Fibroblast of villous mesenchyme (primary cell): ENCODE data around the gene RET. TPM values are rescaled to one million over a fixed set of nuclear protein-coding genes. Genes with fewer than 3 reads are reported as not detected.

Experiments
- DNase-seq: peaks from one replicate; pipeline ENCODE4 v3.0.0-alpha.2; 2010; ENCODE audit warnings: low read depth
- H3K4me3 ChIP-seq: 2 replicates; pipeline ENCODE4 v1.5.1; 2011; ENCODE audit warnings: low read depth, mild to moderate bottlenecking, low read length
- total RNA-seq: library from RNA; depleted of rRNA; stranded (reverse); fragments of >200 nt; gene quantifications from 2 replicates; pipeline ENCODE4 v1.2.3, GENCODE V29; 2012
- TF ChIP-seq, protein P1 (sequence below): IDR thresholded peaks from 2 replicates; pipeline ENCODE4 v1.5.1; 2012; ENCODE audit warnings: low read depth, mild to moderate bottlenecking, low read length; ENCODE audit not compliant: insufficient read depth

The RET gene
- total RNA-seq, 1 donor, result 0.43 TPM

DNA sequence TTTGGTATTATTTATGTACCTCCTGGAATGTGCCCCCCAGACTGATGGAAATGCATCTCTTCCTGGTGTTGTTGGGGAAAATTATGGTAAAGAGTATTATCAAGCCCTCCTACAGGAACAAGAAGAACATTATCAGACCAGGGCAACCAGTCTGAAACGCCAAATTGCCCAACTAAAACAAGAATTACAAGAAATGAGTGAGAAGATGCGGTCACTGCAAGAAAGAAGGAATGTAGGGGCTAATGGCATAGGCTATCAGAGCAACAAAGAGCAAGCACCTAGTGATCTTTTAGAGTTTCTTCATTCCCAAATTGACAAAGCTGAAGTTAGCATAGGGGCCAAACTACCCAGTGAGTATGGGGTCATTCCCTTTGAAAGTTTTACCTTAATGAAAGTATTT, 78.4 kb downstream of the RET start:
- TF ChIP-seq, protein P1, sequence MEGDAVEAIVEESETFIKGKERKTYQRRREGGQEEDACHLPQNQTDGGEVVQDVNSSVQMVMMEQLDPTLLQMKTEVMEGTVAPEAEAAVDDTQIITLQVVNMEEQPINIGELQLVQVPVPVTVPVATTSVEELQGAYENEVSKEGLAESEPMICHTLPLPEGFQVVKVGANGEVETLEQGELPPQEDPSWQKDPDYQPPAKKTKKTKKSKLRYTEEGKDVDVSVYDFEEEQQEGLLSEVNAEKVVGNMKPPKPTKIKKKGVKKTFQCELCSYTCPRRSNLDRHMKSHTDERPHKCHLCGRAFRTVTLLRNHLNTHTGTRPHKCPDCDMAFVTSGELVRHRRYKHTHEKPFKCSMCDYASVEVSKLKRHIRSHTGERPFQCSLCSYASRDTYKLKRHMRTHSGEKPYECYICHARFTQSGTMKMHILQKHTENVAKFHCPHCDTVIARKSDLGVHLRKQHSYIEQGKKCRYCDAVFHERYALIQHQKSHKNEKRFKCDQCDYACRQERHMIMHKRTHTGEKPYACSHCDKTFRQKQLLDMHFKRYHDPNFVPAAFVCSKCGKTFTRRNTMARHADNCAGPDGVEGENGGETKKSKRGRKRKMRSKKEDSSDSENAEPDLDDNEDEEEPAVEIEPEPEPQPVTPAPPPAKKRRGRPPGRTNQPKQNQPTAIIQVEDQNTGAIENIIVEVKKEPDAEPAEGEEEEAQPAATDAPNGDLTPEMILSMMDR, result no peak
- DNase-seq, result no peak
- no peak overlapping the region for H3K4me3 ChIP-seq

DNA sequence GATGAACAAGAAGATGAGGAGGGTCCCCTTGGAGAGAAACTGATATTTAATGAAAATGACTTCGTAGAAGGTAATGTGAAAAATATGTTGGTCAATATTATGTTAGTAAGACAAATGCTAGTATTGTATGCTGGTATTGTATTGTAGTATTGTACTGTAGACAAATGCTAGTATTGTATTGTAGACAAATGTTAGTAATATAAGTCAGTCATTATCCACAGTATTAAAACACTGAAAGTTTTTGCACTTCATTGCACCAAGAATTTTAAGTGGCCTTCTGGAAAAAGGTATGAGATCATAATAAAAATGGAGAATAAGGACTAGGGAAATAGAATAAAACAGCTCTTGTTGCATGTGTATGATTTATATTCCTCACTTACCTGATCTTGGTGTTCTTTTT, 78.9 kb downstream of the RET start:
- H3K4me3 ChIP-seq, result no peak overlapping the region
- no peak for DNase-seq
- TF ChIP-seq, protein P1, result no peak

DNA sequence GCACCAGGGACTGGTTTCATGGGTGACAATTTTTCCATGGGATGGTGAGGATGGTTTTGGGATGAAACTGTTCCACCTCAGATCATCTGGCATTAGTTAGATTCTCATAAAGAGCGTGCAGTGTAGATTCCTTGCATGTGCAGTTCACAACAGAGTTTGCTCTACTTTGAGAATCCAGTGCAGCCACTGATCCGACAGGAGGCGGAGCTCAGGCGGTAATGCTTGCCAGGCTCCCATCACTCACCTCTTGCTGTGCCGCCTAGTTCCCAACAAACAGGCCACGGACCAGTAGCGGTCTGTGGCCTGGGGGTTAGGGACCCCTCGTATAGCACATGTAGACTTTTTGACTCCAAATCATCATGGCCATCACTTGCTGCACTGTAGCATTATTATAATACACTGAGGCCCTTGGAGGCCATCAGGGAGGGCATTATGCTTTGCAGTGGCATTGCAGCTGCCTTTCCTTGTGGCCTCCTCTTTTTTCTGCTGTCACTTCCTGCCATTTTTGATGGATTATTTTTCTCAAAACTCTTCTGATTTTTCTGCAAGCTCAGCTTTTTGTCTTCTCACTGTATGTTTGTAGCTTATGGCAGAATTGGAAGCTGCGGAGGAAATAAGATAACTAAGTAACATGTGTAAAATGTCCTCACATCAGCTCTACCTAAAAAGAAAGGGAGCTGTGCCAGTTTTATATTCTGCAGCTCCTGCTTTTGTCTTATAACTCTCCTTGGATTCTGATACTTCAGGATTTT, 79.9 kb downstream of the RET start:
- DNase-seq, result no peak
- TF ChIP-seq, protein P1, result no peak
- H3K4me3 ChIP-seq, result no peak overlapping the region

DNA sequence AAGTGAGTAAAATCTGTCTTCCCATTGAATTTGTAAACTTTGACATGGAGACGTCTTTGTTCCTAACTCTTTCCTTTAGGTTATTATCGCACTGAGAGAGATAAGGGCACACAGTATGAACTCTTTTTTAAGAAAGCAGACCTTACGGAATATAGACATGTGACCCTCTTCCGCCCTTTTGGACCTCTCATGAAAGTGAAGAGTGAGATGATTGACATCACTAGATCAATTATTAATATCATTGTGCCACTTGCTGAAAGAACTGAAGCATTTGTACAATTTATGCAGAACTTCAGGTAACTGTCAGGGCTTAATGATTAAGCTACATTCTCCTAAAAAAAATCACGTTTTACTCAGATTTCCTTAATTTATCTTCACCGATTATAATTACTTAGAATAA, 81.8 kb downstream of the RET start:
- TF ChIP-seq, protein P1, result no peak
- DNase-seq, result no peak
- no peak overlapping the region for H3K4me3 ChIP-seq

DNA sequence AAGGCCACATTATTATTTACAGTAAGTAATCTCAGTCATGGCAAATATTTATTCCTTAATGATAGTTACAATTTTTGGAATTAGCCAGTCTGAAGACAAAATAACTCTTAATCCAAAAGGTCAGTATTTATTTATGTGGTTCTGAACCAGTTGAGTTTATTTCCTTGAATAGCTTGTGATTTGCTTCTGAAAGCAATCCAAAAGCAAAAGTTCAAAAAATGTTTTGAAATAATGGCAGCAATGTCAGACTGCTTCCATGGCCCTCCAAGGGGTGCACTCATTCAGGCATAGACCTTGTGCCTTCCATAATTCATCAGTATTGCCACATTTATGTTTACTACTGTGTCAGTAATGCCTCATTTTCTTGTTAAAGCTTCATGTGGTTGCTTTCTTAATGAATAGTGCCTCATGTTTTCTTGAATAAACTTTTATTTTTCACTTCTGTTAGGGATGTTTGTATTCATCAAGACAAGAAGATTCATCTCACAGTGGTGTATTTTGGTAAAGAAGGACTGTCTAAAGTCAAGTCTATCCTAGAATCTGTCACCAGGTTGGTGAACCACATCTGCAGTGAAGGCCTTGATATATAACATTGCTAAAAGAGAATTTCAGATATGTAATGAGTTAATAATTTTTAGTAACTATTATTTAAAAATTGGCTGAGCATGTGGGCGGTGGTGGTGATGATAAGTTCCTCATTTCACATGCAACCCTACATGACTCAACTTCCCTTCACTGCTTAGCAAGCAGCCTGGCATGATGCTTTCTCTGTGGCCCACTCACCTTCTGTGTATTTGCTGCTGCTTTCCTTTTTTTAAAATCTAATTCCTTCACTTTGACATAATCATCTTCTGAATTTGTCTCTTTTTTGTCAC, 83.4 kb downstream of the RET start:
- H3K4me3 ChIP-seq, result no peak overlapping the region
- DNase-seq, result peak; percentile 68
- TF ChIP-seq, protein P1, result no peak

DNA sequence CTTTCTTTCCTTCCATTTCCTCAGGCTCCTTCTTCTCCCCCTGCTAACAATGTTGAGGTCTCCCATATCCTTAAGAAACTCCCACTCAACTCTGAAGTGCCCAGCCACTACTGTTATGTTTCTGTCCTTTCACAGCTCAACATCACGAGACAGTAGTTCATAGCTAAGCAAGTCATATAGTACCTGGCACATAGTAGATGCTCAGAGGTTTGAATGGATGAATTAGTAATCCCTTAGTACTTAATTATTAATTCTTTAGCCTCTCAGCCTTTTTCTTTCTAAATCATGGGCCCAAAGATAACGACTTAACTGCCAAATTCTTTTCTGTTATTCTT, 84.0 kb downstream of the RET start:
- no peak for DNase-seq
- TF ChIP-seq, protein P1, result no peak
- no peak overlapping the region for H3K4me3 ChIP-seq
